NK-92 (cell line): ENCODE results near the gene TRIM10.
"Not testable (repeated sequence)": the region's sequence is repeated elsewhere in the genome, so short reads cannot be mapped to it uniquely, and the experiment has no call there.

Experiments used
- DNase-seq: peaks from one replicate; lab custom pipeline; 2025; ENCODE audit not compliant: unreplicated experiment; lab: John Stamatoyannopoulos, UW

Gene TRIM10

DNA sequence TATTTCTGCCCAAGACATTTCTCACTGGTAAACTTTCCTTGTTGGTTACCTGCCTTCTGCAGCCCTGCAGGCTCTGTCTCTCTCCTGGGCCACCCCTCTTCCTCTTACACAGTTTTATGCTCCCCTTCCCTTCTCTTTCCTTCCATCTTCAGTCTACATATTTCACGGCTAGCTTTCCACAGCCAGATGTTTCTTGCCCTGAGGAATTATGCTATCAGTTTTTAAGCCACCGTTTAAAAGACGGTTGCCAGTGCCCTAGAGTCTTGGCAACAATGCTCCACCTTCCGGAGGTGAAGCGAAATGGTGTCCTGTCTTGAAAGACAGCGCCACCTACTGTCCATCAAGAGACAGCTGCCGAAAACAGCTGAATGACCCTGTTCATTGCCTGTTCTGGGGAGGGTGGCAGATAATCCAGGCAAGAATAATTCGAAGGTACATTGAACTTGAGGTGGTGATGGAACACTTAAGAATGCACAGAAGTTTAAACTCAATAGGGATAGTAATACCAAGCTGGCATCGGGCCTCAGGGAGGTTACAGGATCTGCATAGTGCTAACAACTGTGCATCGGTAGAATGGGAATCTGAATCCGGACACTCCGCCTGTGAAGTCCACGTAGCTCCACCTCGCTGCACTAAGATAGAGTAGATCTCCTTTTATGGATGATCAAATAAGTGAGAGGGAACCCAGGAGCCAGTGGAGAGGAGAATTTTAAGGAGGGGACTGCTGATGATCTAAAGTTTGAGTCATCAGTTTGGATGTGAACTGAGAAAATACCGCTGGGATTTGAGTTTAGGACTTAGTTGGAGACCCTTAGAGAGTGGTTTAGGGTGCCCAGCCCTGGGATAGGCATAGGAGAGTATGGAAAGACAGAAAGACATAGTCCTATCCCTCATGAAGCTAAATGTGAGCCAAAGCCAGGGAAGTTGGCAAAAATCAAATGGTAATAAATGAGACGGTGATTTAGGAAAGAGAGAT, 29.8 kb downstream of the TRIM10 start:
- no peak for DNase-seq

- DNase-seq: no peak
These were observed 30.8 kb downstream of the TRIM10 start for GRCh38 chr6:30130179-30130679.

DNA sequence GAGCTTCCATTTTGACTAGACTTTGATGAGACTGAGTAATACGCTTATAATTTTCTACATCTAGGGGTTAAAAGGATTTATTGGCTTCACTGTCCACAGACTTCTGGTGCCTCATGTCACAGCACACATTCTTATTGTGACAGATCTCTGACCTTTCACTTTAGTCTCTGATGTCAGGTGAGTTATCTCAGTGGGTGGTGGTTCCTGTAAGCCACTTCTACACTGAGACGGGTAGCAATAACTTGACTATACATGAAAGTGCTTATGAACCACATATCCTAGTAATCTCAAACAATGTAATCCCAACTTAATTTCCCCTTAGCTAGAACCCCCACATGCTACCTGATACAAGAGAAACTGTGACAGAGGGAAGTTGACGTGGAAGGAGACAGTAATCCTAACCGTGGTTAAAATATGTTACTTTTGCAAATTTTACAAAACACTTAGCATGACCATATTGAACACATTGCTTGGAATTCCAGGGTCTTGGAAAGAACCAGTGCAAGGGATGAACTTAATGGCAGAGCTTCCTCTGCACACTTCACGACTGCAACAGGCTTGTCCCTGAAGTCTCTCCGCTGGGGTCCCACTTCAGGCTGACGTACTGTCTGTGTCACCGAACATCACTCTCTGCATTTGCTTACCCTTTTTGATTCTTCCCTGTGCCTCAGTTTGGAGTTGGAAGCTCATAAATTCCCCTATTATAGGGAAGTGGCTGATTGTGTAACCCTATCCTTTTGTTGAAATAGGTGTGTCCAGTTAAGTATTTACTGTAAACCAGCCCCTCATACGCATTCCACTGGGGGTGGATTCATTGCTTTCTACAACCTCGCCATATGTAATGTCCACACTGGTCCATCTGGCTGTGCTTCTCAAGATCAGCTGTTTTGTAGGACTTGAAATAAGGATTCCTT, 31.5 kb downstream of the TRIM10 start:
- no peak for DNase-seq

DNA sequence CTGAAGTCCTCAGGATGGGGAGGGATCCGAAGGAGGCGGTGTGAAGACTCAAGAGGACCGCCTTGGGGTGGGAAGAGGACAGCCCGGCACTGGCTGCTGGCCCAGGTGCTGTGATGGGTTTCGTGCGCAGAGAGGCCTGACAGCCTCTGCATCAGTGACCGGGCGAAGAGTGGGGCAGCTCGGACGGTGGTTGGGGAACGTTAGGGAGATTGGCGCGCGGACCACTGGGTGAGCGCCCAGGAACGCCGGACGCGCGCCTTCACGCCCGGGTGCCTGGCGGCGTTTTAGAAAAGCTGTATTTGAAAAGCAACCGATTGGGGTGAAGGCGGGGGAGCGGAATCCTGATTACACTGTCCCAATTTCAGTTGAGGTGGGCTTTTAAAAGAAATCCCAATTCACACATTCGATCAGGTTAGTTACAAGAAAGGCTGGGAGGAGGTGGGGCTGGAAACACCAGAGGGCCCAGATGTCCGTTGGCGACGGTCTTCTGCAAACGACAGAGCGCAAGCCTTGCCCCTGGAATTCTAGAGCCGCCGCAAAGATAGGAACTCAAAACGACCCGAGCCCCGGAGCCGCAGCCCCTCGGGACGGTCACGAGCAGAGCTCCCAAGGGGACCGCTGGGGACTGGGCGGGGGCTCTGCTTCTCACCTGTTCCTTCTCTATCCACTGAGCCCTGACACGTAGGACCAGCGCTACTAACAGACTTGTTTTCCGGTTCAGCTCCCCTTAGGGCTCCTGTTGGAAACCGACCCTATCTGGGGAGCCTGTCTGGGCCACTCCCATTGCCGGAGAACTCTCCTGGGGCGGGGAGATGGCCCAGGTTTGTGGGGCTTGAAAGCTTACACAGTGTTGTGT, 33.5 kb downstream of the TRIM10 start:
- no peak for DNase-seq

DNA sequence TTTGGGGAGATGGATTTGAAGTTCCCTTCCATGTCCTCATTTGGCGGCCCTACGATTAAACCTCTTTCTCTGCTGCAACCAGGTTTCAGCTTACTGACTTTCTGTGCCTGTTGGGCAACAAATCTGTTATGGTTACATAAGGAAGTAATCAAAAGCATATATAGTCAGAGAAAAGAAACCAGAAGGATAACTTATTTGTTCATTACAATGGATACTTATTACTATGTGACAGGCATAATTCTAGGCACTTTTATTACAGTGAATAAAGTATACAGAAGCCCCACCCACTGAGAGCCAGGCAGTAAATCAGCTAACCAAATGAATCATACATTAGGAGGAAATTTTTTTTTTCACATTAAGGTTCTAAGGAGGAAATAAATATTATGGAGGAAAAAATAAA, 38.5 kb downstream of the TRIM10 start:
- no peak for DNase-seq

GRCh38 chr6:30121446-30122366, 39.3 kb downstream of the TRIM10 start:
- DNase-seq: no peak

DNA sequence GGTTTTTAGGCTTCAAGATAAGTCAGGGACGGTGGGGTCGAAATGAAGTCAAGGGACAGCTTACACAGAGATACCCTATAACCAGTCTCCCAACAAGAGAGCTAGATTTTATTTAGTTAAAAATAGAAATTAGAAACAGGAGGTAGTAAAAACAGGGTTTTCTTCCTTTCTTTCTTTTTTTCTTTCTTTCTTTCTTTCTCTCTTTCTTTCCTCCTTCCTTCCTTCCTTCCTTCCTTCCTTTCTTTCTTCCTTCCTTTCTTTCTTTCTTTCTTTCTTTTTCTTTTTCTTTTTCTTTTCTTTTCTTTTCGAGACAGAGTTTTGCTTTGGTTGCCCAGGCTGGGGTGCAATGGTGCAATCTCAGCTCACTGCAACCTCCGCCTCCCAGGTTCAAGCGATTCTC, 42.3 kb downstream of the TRIM10 start:
- DNase-seq: not testable (repeated sequence)

DNA sequence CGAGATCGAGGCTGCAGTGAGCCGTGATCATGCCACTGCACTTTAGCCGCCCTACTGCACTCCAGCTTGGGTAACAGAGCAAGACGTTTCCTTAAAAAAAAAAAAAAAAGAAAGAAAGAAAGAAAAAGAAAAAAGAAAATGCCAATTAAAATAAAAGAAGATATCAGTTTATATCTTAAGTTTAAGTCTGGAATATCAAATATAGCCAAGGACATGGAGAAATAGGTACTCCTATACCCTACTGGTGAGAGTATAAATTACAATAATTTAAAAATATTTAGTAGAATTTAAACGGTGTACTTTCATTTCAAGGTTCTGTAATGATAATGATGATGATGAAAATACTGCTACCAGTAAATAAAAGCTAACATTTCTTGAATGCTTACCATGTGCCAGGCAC, 44.3 kb downstream of the TRIM10 start:
- no peak for DNase-seq

GRCh38 chr6:30113841-30114240, 47.2 kb downstream of the TRIM10 start:
- DNase-seq: no peak

GRCh38 chr6:30113003-30113759, 47.8 kb downstream of the TRIM10 start, which contains the start of gene TRIM31:
TRIM31 (minus strand) TSS chr6:30113090; CDS start chr6:30112805, 285 bp downstream.
- DNase-seq: no peak

GRCh38 chr6:30112402-30112994, 48.5 kb downstream of the TRIM10 start:
- no peak for DNase-seq

- no peak for DNase-seq
These were observed 49.6 kb downstream of the TRIM10 start for GRCh38 chr6:30111266-30111856.

- no peak for DNase-seq
These were observed 56.4 kb downstream of the TRIM10 start for GRCh38 chr6:30104661-30105060.

- DNase-seq: no peak
These were observed 57.2 kb downstream of the TRIM10 start for GRCh38 chr6:30103872-30104179.

DNA sequence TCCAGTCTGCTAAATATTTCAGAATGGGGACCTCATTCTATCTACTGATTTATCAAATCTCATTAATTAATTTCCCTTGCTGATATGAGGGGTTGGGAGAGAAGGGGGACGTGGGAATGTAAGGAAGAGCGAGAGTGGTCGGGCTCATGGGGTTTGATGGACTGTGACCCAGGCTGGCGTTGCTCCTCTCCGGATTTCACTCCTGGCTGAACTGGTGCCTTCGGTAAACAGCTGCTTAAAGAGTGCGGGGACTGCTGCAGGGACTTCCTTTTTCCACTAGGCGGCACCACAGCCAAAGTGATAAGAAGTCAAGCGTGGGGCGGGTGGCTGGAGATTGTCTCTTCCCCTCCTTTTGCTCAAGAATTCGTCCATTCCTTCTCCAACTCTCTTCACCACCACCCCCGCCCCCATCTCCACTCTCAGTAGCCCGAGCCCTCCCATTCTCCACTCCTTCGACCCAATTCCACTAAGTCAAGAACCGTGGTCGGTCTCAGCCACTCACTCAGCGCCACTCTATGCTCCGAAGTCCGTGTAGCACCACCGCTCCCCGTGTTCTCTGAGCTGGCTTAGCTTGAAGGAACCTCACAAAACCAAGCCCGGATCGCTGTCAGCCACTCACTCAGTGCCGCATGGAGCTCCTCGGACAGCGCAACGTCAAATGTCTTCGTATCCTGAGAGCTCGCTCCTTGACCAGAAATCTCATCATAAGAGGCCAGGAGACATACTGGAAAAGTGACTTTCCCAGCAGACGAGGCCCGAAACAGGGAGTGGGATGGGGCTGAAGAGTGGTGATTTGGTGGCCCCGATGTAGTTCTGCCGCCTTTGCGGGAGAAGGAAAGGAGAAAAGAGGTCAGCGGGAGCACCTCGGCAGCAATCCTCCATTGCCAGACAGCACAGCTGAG, 57.8 kb downstream of the TRIM10 start:
- no peak for DNase-seq

DNA sequence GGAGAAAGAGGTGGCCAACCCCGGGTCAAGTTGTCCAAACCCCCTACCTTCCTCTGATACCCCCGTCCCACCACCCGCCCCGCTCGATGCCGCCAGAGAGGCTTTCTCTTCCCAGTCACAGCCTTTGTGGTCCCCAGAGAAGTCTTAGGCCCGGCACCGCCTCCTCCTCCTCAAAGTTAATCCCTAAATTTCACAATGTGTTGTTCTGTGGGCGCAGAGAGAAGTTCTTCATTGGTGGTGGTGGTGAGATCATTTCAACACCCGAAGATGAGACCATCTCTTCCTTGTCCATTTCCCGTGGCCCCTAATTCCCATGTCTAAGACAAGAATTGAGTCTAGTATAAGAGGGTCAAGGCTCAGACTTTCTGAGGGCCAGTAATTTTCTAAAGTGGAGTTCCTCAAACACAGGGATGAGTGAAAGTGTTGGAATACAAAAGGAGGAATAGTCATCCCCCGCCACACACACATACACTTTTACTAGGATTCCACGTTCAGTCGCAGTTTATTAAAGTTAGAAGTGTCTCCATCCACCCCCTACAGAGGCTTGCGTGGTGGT, 58.5 kb downstream of the TRIM10 start:
- no peak for DNase-seq
